ENCODE results near the gene CHRNB1.

The CHRNB1 gene

DNA sequence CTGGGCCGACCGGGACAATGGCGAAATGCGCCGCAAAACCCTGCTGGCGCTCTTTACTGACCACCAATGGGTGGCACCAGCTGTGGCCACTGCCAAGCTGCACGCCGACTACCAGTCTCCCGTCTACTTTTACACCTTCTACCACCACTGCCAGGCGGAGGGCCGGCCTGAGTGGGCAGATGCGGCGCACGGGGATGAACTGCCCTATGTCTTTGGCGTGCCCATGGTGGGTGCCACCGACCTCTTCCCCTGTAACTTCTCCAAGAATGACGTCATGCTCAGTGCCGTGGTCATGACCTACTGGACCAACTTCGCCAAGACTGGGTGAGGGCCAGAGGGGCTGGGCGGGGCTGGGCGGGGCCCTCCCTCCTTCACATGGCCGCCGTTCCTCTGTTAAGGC is 29.1 kb upstream of the CHRNB1 start:
- no peak for DNase-seq (ENCODE audit: low read depth in 4 of 4, low spot score in 1 of 4)

DNA sequence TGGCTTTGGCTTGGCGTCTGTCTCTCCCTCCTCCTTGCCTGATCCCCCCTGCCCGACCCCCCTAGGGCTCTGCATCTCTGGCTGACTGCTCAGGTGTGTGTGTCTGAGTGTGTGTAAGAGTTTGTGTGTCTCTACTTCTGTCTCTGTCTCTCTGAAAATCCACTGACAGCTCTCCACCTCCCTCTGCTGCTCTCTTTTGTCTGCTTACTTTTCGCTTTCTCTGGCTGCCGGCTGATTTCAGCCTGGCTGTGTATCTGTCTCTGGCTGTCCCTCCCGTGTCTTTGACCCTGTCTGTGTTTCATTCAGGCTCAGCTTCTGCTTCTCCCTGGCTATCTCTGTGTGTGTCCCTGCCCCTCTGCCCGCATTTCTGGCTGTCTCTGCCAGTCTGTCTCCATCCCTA is 28.5 kb upstream of the CHRNB1 start:
- DNase-seq (ENCODE audit: low read depth in 4 of 4, low spot score in 1 of 4): no peak

- DNase-seq (ENCODE audit: low read depth in 4 of 4, low spot score in 1 of 4): no peak
These were observed 27.7 kb upstream of the CHRNB1 start for GRCh38 chr17:7417056-7417655.

- no peak for DNase-seq (ENCODE audit: low read depth in 4 of 4, low spot score in 1 of 4)
These were observed 26.2 kb upstream of the CHRNB1 start for GRCh38 chr17:7418472-7419152.

- DNase-seq (ENCODE audit: low read depth in 4 of 4, low spot score in 1 of 4): no peak
These were observed 24.8 kb upstream of the CHRNB1 start, which contains the start of gene SPEM1 for GRCh38 chr17:7419819-7420610. Gene SPEM1, plus strand, starts transcription at chr17:7420324. Its CDS starts 61 bp downstream, at chr17:7420385.

DNA sequence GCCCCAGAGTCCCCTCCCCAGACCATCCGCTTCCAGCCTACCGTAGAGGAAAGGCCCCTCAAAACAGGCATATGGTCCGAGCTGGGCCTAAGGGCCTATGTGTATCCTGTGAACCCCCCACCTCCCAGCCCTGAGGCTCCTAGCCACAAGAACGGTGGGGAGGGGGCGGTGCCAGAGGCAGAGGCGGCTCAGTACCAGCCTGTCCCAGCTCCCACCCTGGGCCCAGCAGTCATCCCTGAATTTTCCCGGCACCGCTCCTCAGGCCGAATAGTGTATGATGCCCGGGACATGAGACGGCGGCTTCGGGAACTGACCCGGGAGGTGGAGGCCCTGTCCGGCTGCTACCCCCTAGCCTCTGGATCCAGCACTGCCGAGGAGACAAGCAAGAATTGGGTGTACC is 23.7 kb upstream of the CHRNB1 start:
- no peak for DNase-seq (ENCODE audit: low read depth in 4 of 4, low spot score in 1 of 4)

DNA sequence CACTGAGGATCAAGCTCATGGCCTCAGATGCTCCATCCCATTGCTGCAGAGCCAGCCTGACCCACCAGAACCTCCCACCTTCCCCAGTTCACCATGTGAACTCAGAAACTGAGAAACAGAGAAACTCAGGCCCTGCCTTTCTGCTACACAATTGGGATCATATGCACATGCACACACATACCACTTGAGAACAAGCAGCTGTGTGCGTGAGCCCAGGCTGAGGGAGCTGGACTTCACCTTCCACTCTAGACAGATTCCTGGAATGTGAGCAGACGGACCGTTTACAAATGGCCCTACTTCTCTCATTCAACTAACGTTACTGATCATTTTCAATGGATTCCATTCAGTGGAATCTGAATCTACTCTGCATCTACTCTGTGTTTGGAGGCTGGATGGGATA is 21.2 kb upstream of the CHRNB1 start:
- no peak for DNase-seq (ENCODE audit: low read depth in 4 of 4, low spot score in 1 of 4)

DNA sequence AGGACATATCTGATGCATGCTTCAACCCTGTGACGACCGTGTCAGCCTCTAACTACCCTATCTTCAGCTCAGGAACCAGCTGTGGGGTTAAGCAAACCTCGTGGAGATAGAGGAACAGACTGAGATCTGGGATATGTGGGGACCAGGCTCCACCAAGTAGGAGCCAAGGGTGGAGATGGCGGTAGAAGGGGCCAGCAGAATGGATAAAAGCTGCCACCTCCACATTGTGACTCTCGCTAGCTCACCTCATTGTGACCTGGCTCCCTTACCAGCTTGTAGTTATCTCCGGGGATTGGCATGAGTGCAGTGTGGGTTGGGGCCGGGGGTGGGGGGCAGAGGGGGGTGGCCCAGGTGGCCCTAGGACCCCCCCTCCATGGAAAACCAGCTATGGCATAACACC is 19.5 kb upstream of the CHRNB1 start, which contains the start of gene SPEM2:
TSS of gene SPEM2 (plus strand) at position 301 of the 400 bp plus-strand sequence. CDS start at position 374, 73 bp downstream.
- no peak for DNase-seq (ENCODE audit: low read depth in 4 of 4, low spot score in 1 of 4)

GRCh38 chr17:7425756-7426155 is 19.1 kb upstream of the CHRNB1 start:
- DNase-seq (ENCODE audit: low read depth in 4 of 4, low spot score in 1 of 4): no peak

DNA sequence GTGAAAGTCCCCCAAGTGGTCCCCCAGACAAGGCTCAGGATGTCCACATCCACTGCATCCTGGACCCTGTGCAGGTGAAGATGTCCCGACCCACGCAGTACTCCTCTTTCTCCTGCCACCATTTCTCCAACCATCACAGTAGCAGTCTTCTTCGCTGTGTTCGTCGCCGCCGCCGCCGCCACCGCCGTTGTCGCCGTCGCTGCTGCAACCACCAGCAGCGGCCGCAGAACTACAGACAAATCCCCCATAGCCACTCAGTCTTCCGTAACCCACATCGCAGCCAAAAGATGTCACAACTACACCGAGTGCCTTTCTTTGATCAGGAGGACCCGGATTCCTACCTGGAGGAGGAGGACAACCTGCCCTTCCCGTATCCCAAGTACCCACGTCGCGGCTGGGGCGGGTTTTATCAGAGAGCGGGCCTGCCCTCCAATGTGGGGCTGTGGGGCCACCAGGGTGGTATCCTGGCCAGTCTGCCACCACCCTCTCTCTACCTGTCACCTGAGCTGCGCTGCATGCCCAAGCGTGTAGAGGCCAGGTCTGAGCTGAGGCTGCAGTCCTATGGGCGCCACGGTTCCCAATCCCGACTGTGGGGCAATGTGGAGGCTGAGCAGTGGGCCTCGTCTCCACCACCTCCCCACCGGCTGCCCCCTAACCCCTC is 18.5 kb upstream of the CHRNB1 start:
- no peak for DNase-seq (ENCODE audit: low read depth in 4 of 4, low spot score in 1 of 4)

GRCh38 chr17:7426896-7427489 is 17.9 kb upstream of the CHRNB1 start:
- DNase-seq (ENCODE audit: low read depth in 4 of 4, low spot score in 1 of 4): no peak

GRCh38 chr17:7427549-7427948 is 17.3 kb upstream of the CHRNB1 start:
- no peak for DNase-seq (ENCODE audit: low read depth in 4 of 4, low spot score in 1 of 4)

GRCh38 chr17:7428557-7428956 is 16.3 kb upstream of the CHRNB1 start, which contains the start of gene SPEM3:
Gene SPEM3, plus strand, starts transcription at chr17:7428857. Its CDS starts 46 bp downstream, at chr17:7428903.
- DNase-seq (ENCODE audit: low read depth in 4 of 4, low spot score in 1 of 4): no peak

DNA sequence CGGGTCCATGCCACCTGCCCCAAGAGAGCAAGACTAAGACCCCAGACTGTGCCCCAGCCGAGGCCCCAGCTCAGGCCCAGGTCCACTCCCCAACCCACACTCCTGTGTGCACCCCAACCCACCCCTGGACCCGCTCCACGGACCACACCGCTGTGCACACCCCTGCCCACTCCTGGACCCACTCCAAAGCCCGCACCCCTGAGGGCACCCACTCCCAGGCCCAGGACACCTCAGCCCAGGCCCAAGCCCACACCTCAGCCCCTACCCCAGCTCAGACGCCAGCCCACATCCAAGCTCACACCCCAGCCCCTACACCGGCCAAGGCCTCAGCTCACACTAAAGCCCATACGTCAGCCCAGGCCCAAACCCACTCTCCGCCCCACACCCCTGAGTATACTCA is 15.1 kb upstream of the CHRNB1 start:
- no peak for DNase-seq (ENCODE audit: low read depth in 4 of 4, low spot score in 1 of 4)

DNA sequence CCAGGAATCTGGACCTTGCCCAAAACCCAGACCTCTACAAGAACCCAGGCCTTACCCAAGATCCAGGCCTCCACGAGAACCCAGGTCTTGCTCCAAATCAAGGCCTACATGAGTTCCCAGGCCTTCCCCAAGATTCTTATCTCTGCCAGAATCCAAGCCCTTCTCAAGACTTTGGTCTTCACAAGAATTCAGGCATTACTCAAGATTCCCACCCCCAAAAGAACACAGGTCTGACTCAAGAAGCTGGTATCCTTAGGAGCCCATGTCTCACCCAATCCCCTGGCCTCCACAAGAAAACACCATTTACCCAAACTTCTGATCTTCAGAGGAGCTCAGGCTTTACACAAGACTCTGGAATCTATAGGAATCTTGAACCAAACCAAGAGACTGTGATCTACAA is 13.6 kb upstream of the CHRNB1 start:
- DNase-seq (ENCODE audit: low read depth in 4 of 4, low spot score in 1 of 4): no peak

DNA sequence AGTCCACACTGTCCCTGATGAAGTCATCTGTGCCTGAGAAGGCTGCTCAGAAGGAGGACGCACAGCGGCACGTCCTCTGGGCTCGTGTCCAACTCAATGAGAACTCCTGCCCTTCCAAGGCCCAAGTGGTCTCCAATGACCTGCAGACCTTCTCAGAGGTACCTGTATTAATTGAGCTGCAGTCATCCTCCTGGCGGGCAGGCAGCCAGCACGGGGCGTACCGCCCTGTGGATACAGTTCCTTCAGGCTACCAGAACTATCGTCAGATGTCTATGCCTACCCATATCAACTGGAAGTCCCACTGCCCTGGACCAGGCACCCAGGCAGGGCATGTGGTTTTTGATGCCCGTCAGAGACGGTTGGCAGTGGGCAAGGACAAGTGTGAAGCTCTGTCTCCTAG is 12.6 kb upstream of the CHRNB1 start:
- no peak for DNase-seq (ENCODE audit: low read depth in 4 of 4, low spot score in 1 of 4)

- peak in 2 of 4 experiments; percentile 32 to 48 for DNase-seq (ENCODE audit: low read depth in 4 of 4, low spot score in 1 of 4)
These were observed 8.9 kb upstream of the CHRNB1 start for GRCh38 chr17:7435676-7436555.

DNA sequence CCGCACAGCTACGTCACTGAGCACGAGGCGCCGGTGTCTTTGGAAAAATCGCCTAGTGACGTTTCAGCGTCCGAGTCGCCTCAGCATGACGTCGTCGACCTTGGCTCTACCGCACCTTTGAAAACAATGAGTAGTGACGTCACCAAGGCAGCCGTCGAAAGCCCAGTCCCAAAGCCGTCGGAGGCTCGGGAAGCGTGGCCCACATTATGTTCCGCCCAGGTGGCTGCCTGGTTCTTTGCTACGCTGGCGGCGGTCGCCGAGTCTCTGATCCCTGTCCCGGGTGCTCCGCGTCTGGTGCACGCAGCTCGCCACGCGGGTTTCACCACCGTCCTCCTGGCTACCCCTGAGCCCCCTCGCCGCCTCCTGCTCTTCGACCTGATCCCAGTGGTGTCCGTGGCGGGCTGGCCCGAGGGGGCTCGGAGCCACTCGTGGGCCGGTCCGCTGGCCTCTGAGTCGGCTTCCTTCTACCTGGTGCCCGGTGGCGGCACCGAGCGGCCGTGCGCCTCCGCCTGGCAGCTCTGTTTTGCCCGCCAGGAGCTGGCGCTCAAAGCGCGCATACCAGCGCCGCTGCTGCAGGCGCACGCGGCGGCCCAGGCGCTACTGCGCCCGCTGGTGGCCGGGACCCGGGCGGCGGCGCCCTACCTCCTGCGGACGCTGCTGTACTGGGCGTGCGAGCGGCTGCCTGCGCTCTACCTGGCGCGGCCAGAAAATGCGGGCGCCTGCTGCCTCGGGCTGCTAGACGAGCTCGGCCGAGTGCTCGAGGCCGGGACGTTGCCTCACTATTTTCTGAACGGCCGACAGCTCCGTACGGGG is 8.1 kb upstream of the CHRNB1 start:
- DNase-seq (ENCODE audit: low read depth in 4 of 4, low spot score in 1 of 4): peak; percentile 42 to 76 (median 56)

- DNase-seq (ENCODE audit: low read depth in 4 of 4, low spot score in 1 of 4): no peak
These were observed 7.4 kb upstream of the CHRNB1 start for GRCh38 chr17:7437369-7437863.
